Non-pigmented ciliary epithelial cell (primary cell): Measurements from ENCODE around the gene EYA2.

Source experiments
- DNase-seq: peaks from one replicate; pipeline ENCODE4 v3.0.0-alpha.2; 2010; ENCODE audit warnings: low read depth

Gene EYA2

DNA sequence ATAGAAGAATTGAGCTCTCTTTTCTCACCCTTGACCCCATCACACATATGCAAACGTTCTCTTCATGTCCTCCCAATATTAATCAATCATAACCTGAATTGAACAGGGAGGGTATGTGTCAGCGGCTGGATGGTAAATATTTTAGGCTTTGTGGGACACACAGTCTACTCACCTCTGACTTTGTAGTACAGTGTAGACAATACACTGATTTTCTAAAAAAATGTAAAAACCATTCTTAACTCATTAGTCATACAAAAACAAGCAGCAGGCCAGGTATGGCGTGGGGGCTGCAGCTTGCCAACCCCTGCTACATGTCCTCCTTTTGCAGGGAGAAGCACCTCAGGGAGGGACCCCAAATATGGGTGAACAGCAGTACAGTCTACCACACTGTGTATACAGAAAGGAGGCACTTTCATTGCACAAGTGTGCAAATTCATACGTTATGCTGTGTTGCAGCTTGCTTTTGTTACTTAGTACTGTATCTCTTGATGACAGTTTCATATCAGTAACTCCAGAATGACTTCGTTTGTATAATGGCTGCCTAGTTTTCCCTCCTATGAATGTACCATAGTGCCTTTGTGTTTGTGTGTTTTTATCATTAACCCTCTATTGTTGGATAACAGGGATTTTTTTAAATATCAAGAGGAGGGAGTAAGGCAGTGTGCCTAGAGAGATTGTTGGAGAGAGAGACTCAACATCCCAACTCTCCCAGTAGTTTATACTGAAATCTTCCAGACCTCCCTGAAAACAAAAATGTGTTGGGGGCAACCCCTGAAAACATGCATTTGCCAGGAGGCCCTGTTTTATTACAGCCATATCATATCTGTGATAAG is 247.5 kb downstream of the EYA2 start:
- DNase-seq = no peak

GRCh38 chr20:47142774-47143170 is 248.1 kb downstream of the EYA2 start:
- no peak for DNase-seq

- DNase-seq = no peak
Measured at GRCh38 chr20:47143657-47144056, 249.0 kb downstream of the EYA2 start.

DNA sequence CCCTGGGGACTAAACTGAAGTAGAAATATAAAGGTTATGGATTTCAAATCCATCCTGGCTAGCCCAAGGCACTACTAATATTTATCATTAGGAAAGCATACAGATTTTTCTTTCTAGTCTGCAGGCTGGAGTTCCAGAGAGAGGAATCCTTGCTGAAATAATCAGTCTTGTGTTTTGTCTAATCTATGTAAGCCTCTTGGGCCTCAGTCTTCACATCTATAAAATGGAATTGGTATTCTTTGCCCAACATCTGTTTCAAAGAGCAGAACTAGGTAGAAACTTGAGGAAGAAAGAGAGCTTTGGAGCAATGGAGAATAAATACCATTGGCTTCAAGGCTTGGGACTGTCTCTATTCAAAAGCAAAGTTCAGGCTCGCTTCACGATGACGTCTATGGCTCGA is 249.8 kb downstream of the EYA2 start:
- no peak for DNase-seq

GRCh38 chr20:47146686-47147085 is 252.0 kb downstream of the EYA2 start:
- no peak for DNase-seq

- no peak for DNase-seq
Measured at GRCh38 chr20:47148059-47148458, 253.4 kb downstream of the EYA2 start.

- no peak for DNase-seq
Measured at GRCh38 chr20:47149939-47150338, 255.3 kb downstream of the EYA2 start.

DNA sequence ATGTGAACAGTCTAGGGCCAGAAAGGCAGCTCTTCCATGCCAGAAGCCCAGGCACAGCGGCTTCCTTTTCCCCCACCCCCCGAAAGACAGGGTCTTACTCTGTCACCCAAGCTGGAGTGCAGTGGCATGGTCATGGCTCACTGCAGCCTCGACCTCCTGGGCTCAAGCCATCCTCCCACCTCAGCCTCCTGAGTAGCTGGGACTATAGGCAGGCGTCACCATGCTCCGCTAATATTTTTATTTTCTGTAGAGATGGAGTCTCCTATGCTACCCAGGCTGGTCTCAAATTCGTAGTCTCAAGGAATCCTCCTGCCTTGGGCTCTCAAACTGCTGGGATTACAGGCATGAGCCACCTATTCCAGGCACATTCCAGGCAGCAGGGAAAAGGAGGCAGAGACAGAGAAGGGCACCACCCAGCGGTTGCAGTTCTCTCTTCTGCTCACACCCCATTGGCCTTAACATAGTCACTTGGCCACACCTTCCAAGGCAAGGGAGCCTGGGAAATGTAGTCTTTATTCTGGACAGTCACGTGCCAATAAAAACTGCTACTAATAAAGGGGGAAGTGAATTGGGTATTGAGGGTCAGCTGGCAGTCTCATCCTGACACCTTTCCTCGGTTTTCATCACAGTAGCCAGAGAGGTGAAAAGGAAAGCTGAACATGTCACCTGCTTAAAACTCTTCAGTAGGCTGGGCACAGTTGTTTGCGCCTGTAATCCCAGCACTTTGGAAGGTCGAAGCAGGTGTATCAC is 255.9 kb downstream of the EYA2 start:
- DNase-seq = no peak

DNA sequence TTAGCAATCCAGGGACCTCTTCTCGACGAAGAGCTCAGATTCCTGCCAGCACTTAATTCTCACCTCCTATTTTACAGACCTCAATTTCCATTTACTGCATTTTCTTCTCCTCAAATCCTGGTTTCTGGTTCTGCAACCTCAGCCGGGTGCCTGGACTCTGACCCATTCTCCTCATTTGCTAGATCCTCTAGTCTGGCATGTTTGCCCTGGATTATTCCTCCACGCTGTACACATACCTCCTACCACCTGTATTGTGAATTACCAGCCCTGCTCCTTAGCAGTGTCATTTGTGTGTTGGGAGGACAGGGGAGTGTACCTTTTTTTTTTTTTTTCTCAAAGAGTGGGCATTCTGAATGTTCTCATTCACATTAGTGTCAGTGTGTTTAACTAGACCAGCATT is 257.4 kb downstream of the EYA2 start:
- no peak for DNase-seq

DNA sequence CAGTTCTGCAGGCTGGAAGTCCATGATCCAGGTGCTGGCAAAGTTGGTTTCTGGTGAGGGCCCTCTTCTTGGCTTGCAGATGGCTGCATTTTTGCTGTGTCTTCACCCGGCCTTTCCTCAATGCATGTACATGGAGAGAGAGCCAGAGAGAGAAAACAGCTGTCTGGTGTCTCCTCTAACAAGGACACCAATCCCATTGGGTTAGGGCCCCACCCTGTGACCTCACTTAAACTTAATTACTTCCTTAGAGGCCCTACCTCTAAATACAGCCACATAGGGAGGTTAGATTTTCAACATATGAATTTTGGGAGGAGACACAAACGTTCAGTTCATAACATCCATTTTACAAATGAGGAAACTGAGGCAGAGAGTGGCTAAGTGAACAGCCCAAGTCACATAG is 259.4 kb downstream of the EYA2 start:
- no peak for DNase-seq

- DNase-seq = no peak
Measured at GRCh38 chr20:47156301-47157137, 261.9 kb downstream of the EYA2 start.

- no peak for DNase-seq
Measured at GRCh38 chr20:47159166-47159565, 264.5 kb downstream of the EYA2 start.

DNA sequence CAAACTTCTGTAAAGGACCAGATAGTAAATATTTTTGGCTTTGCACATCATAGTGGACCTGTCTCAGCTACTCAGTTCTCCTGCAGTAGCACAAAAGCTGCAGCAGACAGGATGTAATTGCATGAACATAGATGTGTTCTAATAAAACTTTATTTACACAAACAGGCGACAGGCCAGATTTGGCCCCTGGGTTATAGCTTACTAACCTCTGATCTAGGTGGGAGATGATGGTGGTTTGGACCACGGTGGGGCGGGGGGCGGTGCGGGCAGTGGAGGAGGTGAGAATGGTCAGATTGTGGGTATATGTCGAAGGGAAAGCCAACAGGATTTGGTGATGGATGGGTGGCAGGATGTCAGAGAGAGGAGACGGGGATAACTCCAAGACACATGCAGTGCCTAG is 265.6 kb downstream of the EYA2 start:
- DNase-seq = no peak

GRCh38 chr20:47160992-47161391 is 266.3 kb downstream of the EYA2 start:
- no peak for DNase-seq

DNA sequence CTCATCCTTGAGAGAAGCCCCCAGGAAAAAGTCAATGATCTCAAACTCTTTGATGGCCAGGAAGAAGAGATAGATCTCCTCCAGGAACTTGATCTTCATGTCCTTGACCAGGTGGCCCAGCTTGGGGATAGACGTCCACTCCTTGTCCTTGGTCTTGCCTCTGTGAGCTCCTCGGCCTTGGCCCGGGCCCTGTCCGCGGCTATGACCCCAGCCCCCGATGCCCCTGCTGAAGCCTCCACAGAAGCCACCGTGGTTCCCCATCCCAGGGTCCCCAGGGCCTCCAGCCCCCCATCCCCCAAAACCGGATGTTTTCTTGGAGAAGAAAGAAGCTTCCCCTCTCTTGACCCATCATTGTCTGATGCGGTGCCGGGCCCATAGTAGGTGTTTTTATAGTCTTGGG is 266.8 kb downstream of the EYA2 start:
- no peak for DNase-seq

GRCh38 chr20:47164140-47164539 is 269.5 kb downstream of the EYA2 start:
- no peak for DNase-seq

DNA sequence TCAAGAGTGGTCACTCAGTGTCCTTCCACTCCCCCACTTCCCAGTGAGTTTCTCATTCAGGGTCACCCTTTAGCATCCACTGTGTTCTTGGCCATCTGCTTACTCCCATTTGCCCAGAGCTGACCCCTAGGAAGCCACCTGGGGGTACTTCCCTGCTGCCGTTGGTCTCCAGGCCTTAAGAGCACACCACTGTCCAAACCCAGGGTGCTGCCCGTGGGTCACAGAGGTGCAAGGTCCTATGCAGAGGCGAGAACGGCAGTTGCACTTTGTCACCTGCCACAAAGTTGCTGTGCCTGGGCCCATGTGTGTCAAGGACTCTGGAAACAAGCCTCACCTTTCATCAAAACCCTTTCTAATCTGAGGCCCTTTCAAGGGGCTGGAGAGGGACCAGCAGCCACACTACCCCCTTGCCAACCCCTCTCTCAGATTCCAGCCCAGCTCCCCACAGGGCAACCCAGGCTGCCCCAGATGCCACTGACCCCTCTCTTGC is 270.8 kb downstream of the EYA2 start:
- no peak for DNase-seq

GRCh38 chr20:47167846-47168245 is 273.2 kb downstream of the EYA2 start:
- DNase-seq = no peak

- DNase-seq = no peak
Measured at GRCh38 chr20:47172579-47172978, 277.9 kb downstream of the EYA2 start.

- no peak for DNase-seq
Measured at GRCh38 chr20:47173596-47174216, 279.1 kb downstream of the EYA2 start.

DNA sequence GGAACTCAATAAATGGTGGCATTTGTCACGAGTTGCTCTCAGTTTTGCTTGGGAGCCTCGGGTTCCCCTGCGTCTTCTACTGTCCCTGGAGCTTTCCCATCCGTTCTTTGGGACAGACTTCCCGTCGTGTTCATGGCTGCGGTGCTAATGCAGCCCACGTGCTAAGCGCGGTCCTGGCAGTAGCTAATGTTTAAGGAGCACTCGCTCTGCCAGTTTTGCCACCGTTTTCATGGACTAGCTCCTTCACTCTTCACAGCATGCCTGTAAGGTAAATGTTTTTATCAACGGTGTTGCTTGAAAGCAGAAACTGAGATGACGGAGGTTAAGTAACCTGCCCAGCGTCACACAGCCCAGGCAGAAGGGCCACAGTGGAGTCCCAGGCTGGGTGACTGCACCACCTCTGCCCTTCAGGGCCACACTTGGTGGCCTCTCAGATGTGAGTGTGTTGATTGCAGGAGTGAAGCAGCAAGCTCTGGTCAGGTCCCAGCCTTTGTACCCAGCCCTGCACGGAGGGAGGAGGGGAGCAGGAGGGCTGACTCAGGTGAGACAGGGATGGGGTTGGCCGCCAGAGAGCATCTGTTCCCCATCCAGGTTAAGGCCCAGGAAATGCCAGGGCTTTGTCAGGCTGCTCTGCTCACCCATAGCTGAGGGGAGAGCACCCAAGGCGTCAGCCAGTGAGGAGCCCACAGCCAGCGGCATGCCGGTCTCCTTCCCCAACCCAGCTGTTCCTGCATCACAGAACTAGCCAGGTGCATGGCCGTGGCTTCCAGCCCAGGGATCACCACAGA is 280.0 kb downstream of the EYA2 start:
- no peak for DNase-seq
